Mesenchymal stem cell (in vitro differentiated cells and primary cell): ENCODE data around the gene ANKRD40CL.

ENCODE experiments used
- DNase-seq: peaks from one replicate; pipeline ENCODE4 v3.0.0-alpha.2; 2013
- H2AFZ ChIP-seq: one replicate; pipeline ENCODE4 v1.6.1; 2013; ENCODE audit warnings: low read depth, mild to moderate bottlenecking, control low read depth, inconsistent platforms, low read length, moderate library complexity
- H2AK5ac ChIP-seq: 2 replicates; pipeline ENCODE4 v1.6.1; 2013; ENCODE audit warnings: low read length, moderate library complexity, mild to moderate bottlenecking, inconsistent platforms; ENCODE audit not compliant: severe bottlenecking
- H2BK120ac ChIP-seq: one replicate; pipeline ENCODE4 v1.6.1; 2013; ENCODE audit warnings: low read depth, mild to moderate bottlenecking, inconsistent platforms, low read length, moderate library complexity
- H2BK12ac ChIP-seq, 2 experiments: one replicate each; pipeline ENCODE4 v1.6.1; 2013; ENCODE audit warnings: inconsistent platforms in 2 of 2, low read length in 2 of 2, mild to moderate bottlenecking in 2 of 2, moderate library complexity in 2 of 2, control low read depth in 1 of 2
- H2BK15ac ChIP-seq: one replicate; pipeline ENCODE4 v1.6.1; 2013; ENCODE audit warnings: mild to moderate bottlenecking, low read depth, inconsistent platforms; ENCODE audit not compliant: poor library complexity, severe bottlenecking
- H2BK5ac ChIP-seq: 2 replicates; pipeline ENCODE4 v1.6.1; 2013; ENCODE audit warnings: low read depth, mild to moderate bottlenecking, low read length, control low read depth, inconsistent platforms; ENCODE audit not compliant: poor library complexity, severe bottlenecking
- H3K14ac ChIP-seq, 2 experiments: one replicate each; pipeline ENCODE4 v1.6.1; 2013; ENCODE audit warnings: inconsistent platforms in 2 of 2, low read length in 2 of 2, control low read depth in 1 of 2, mild to moderate bottlenecking in 1 of 2, moderate library complexity in 1 of 2
- H3K18ac ChIP-seq, 2 experiments: one replicate each; pipeline ENCODE4 v1.6.1; 2013; ENCODE audit warnings: inconsistent platforms in 2 of 2, low read length in 2 of 2, control low read depth in 1 of 2, low read depth in 1 of 2, mild to moderate bottlenecking in 1 of 2
- H3K23ac ChIP-seq, 2 experiments: one replicate each; pipeline ENCODE4 v1.6.1; 2013; ENCODE audit warnings: inconsistent platforms in 2 of 2, low read length in 2 of 2, mild to moderate bottlenecking in 2 of 2, moderate library complexity in 2 of 2, control low read depth in 1 of 2
- H3K27ac ChIP-seq: 2 replicates; pipeline ENCODE4 v1.5.1; 2013; ENCODE audit warnings: mild to moderate bottlenecking, moderate library complexity, low read length, control low read depth, inconsistent platforms; ENCODE audit not compliant: poor library complexity, severe bottlenecking
- H3K27me3 ChIP-seq, 2 experiments: 2 replicates each; pipeline versions ENCODE4 v1.6.1 to v1.7.0; 2013; ENCODE audit warnings: low read length in 2 of 2, mild to moderate bottlenecking in 2 of 2, moderate library complexity in 2 of 2, control low read depth in 1 of 2, inconsistent platforms in 1 of 2; ENCODE audit not compliant: control insufficient read depth in 1 of 2, insufficient read depth in 1 of 2
- H3K36me3 ChIP-seq, 2 experiments: 2 replicates each; pipeline versions ENCODE4 v1.6.1 to v1.7.0; 2013; ENCODE audit warnings: low read length in 2 of 2, control low read depth in 1 of 2, inconsistent platforms in 1 of 2, low read depth in 1 of 2, mild to moderate bottlenecking in 1 of 2; ENCODE audit not compliant: insufficient read depth in 2 of 2, control insufficient read depth in 1 of 2
- H3K4ac ChIP-seq, 2 experiments: one replicate each; pipeline ENCODE4 v1.6.1; 2013; ENCODE audit warnings: inconsistent platforms in 2 of 2, low read length in 2 of 2, mild to moderate bottlenecking in 2 of 2, moderate library complexity in 2 of 2, control low read depth in 1 of 2, low read depth in 1 of 2
- H3K4me1 ChIP-seq: 2 replicates; pipeline ENCODE4 v1.6.1; 2013; ENCODE audit warnings: low read depth, low read length, control low read depth; ENCODE audit not compliant: control insufficient read depth, insufficient read depth
- H3K4me2 ChIP-seq: 2 replicates; pipeline ENCODE4 v1.6.1; 2013; ENCODE audit warnings: low read length, mild to moderate bottlenecking, inconsistent platforms; ENCODE audit not compliant: poor library complexity, severe bottlenecking
- H3K4me3 ChIP-seq, 2 experiments: 2 replicates each; pipeline versions ENCODE4 v1.5.1 to v1.7.0; 2013; ENCODE audit warnings: low read length in 2 of 2, mild to moderate bottlenecking in 2 of 2, control low read depth in 1 of 2, low read depth in 1 of 2; ENCODE audit not compliant: insufficient read depth in 1 of 2
- H3K79me1 ChIP-seq: replicated peaks from 2 replicates; pipeline ENCODE4 v1.6.1; 2013; ENCODE audit warnings: mild to moderate bottlenecking, control low read depth, low read length, inconsistent platforms; ENCODE audit not compliant: poor library complexity, severe bottlenecking
- H3K9ac ChIP-seq: 2 replicates; pipeline ENCODE4 v1.7.0; 2013; ENCODE audit warnings: mild to moderate bottlenecking, low read length, moderate library complexity
- H3K9me3 ChIP-seq: 2 replicates; pipeline ENCODE4 v1.7.0; 2013; ENCODE audit warnings: mild to moderate bottlenecking, low read length; ENCODE audit not compliant: control insufficient read depth
- H4K8ac ChIP-seq: one replicate; pipeline ENCODE4 v1.6.1; 2013; ENCODE audit warnings: inconsistent platforms, mild to moderate bottlenecking, low read length, moderate library complexity
- H4K91ac ChIP-seq: one replicate; pipeline ENCODE4 v1.6.1; 2013; ENCODE audit warnings: mild to moderate bottlenecking, low read length, inconsistent platforms
- WGBS: methylation state at CpG from one replicate; pipeline ENCODE4 v1.1.7; 2013; ENCODE audit warnings: mixed read lengths; 5-methylcytosine and 5-hydroxymethylcytosine counted together

ANKRD40CL gene

GRCh38 chr17:50754521-50754920, 12.8 kb downstream of the ANKRD40CL start:
- Histone ChIP-seq H2BK5ac (no peak overlapping the region), H3K4me3 (no peak overlapping the region), H2BK15ac (no peak overlapping the region), H3K4me1 (peaks cover 6% of the 10 kb centered on the region), H3K27me3 (no peaks in the 10 kb centered on the region), H3K79me1 (no peaks in the 10 kb centered on the region), H3K9me3 (no peaks in the 10 kb centered on the region), H4K8ac (no peak overlapping the region), H3K9ac (no peak overlapping the region), H3K4me2 (no peak overlapping the region), H2AK5ac (no peak overlapping the region), H3K18ac (no peak overlapping the region), H4K91ac (no peak overlapping the region), H3K14ac (no peak overlapping the region), H2BK12ac (no peak overlapping the region), H3K4ac (no peak overlapping the region), H2BK120ac (no peak overlapping the region), H3K36me3 (peaks cover 3 to 68% of the 10 kb centered on the region in 2 experiments), H2AFZ (no peak overlapping the region), H3K23ac (no peak overlapping the region), H3K27ac (no peak overlapping the region)
- DNase-seq, result no peak
- WGBS, result 71% methylated on average over 2 of the region's 2 CpGs

- no peak overlapping the region for H3K18ac ChIP-seq
- peaks cover 9% of the 10 kb centered on the region for H3K79me1 ChIP-seq
- H3K27ac ChIP-seq, result no peak overlapping the region
- H2BK120ac ChIP-seq, result no peak overlapping the region
- no peak overlapping the region for H3K9ac ChIP-seq
- H3K14ac ChIP-seq, result no peak overlapping the region
- H2AK5ac ChIP-seq, result no peak overlapping the region
- no peak overlapping the region for H4K91ac ChIP-seq
- H2BK12ac ChIP-seq, result no peak overlapping the region
- H3K27me3 ChIP-seq, result no peaks in the 10 kb centered on the region
- no peak for DNase-seq
- no peak overlapping the region for H4K8ac ChIP-seq
- H3K36me3 ChIP-seq, result peaks cover 13 to 100% of the 10 kb centered on the region in 2 experiments
- no peak overlapping the region for H3K23ac ChIP-seq
- H3K4me2 ChIP-seq, result no peak overlapping the region
- H3K4me3 ChIP-seq, result no peak overlapping the region
- no peak overlapping the region for H2BK15ac ChIP-seq
- no peak overlapping the region for H2BK5ac ChIP-seq
- H3K4me1 ChIP-seq, result no peaks in the 10 kb centered on the region
- WGBS, result 98% methylated on average over 4 of the region's 6 CpGs
- no peak overlapping the region for H2AFZ ChIP-seq
- H3K9me3 ChIP-seq, result no peaks in the 10 kb centered on the region
- H3K4ac ChIP-seq, result no peak overlapping the region
These were observed 18.1 kb downstream of the ANKRD40CL start for GRCh38 chr17:50749245-50749644.

DNA sequence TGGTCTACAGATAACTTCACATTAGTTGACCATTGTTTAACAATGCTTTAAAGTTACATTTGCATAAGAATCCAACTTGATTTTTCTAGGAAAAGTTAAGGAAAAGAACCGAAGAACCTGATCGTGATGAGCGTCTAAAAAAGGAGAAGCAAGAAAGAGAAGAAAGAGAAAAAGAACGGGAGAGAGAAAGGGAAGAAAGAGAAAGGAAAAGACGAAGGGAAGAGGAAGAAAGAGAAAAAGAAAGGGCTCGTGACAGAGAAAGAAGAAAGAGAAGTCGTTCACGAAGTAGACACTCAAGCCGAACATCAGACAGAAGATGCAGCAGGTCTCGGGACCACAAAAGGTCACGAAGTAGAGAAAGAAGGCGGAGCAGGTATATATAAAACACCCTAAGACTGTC, 21.7 kb downstream of the ANKRD40CL start:
- Histone ChIP-seq H3K23ac (no peak overlapping the region), H3K36me3 (peaks cover 26 to 98% of the 10 kb centered on the region in 2 experiments)

DNA sequence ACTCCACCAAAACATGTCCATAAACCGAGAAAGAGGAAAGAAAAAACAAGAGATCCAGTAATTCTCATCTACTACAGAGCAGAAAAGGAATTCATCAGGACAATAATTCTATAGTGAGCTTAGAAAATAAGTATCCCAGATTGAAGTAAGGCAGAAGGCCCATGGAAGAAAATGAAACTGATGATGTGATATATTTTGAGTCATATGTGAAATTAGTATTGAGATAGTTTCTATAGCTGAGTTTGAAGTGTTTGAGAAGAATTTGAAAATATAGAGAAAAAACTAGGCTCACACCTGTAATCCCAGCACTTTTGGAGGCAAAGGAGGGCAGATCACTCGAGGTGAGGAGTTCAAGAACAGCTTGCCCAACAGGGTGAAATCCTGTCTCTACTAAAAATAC, 28.2 kb downstream of the ANKRD40CL start:
- H2BK5ac ChIP-seq, result no peak overlapping the region
- H3K27ac ChIP-seq, result no peak overlapping the region
- no peak for DNase-seq
- 80% methylated on average over 1 of the region's 2 CpGs for WGBS
- H4K8ac ChIP-seq, result no peak overlapping the region
- no peak overlapping the region for H2AFZ ChIP-seq
- H3K18ac ChIP-seq, result no peak overlapping the region
- H2BK15ac ChIP-seq, result no peak overlapping the region
- no peak overlapping the region for H3K23ac ChIP-seq
- peaks cover 7% of the 10 kb centered on the region for H3K79me1 ChIP-seq
- H3K36me3 ChIP-seq, result peaks cover 19 to 67% of the 10 kb centered on the region in 2 experiments
- no peaks in the 10 kb centered on the region for H3K9me3 ChIP-seq
- peak overlapping the region; percentile 12 for H3K9ac ChIP-seq
- no peak overlapping the region for H2BK120ac ChIP-seq
- H3K4me3 ChIP-seq, result no peak overlapping the region
- H3K4me1 ChIP-seq, result peaks cover 7% of the 10 kb centered on the region
- H2BK12ac ChIP-seq, result no peak overlapping the region
- H3K4ac ChIP-seq, result no peak overlapping the region
- H3K14ac ChIP-seq, result no peak overlapping the region
- no peaks in the 10 kb centered on the region for H3K27me3 ChIP-seq
- no peak overlapping the region for H3K4me2 ChIP-seq
- H4K91ac ChIP-seq, result no peak overlapping the region
- H2AK5ac ChIP-seq, result no peak overlapping the region

More for the DNA sequence above, 21.7 kb downstream of the ANKRD40CL start:
- Histone ChIP-seq H3K9me3 (no peaks in the 10 kb centered on the region), H2AFZ (no peak overlapping the region), H2BK5ac (no peak overlapping the region), H4K8ac (no peak overlapping the region), H2BK15ac (no peak overlapping the region), H3K4ac (no peak overlapping the region), H3K4me2 (no peak overlapping the region), H3K9ac (no peak overlapping the region), H3K14ac (no peak overlapping the region), H3K27ac (no peak overlapping the region), H4K91ac (no peak overlapping the region), H2AK5ac (no peak overlapping the region), H2BK12ac (no peak overlapping the region), H3K79me1 (peaks cover 13% of the 10 kb centered on the region), H3K27me3 (no peaks in the 10 kb centered on the region), H3K18ac (no peak overlapping the region), H3K4me1 (no peaks in the 10 kb centered on the region), H3K4me3 (no peak overlapping the region), H2BK120ac (no peak overlapping the region)
- no peak for DNase-seq
- WGBS, result 96% methylated on average over 10 of the region's 12 CpGs
